ENCODE data around the gene CTXN3. TPM values are rescaled to one million over a fixed set of nuclear protein-coding genes. Genes with fewer than 3 reads are reported as not detected.

The CTXN3 gene
- total RNA-seq, 5 donors from 2014 or later (not counting 1 experiment from before 2014, with no cell fraction given): not detected

DNA sequence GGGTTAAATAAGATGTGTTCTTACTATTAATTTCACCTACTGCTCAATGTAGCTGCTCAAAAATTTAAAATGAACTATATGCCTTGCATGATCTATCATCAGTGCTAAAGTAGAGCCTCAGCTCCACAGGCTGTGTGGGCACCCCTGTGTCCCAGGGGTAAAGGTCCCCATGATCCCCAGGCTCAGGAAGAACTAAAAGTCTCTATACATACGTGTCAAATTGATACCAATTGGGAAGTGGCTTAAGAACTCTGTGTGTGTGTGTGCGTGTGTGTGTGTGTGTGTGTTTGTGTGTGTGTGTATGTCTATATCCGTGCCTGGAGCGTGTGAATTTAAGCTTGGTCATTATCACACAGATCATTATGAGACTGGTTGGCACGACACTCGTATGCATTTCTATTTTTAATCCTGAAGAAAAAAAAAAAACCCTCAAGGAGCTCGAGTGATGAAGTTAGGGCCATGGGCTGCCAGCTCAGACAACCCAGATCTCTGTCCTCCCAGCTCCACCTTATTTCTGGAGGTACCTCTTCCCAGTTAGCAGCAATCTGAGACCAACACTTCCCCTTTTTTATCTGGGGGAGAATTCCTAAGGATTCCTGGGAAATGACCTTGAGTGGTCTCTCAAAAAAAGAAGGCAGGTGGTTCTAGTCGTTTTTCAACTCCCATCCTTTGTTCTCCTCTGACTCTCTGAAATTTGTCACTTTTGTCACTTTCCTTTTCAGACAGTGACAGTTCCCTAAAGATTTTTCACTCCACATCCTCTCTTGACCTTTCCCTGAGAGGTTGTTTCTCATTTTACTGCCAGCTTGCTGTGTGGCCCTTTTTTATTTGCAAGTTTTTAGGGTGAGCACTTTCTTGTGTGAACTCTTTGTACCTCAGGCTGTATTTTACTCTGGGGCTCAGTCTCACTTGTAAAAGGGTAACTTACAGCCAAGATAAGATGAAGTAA, 45.7 kb upstream of the CTXN3 start:
- Mint-ChIP-seq H3K4me3 (no peak overlapping the region), H3K9me3 (no peaks in the 10 kb centered on the region), H3K27me3 (peaks cover 8 to 9% of the 10 kb centered on the region in 2 donors), H3K36me3 (no peaks in the 10 kb centered on the region), H3K4me1 (peaks cover 0 to 5% (median 2%) of the 10 kb centered on the region in 3 donors), H3K27ac (no peak overlapping the region)
- no peaks in the 10 kb centered on the region for H3K36me3 ChIP-seq (ENCODE audit: control insufficient read depth in 2 of 2, extremely low read depth in 1 of 2, insufficient read depth in 1 of 2, low read length in 1 of 2)
- POLR2A ChIA-PET: no interaction called here
- no peak overlapping the region for H3K4me3 ChIP-seq (ENCODE audit: control insufficient read depth in 1 of 2, extremely low read depth in 1 of 2, low read length in 1 of 2)
- CTCF ChIA-PET: interaction anchor here in 1 of 2 donors (0.6 kb wide), 1 partner anchor 170 kb away, joined by 3 read pairs; no protein-coding TSS in a partner anchor
- H3K9me3 ChIP-seq: no peaks in the 10 kb centered on the region
- peaks cover 0 to 2% of the 10 kb centered on the region in 2 experiments for H3K27me3 ChIP-seq (replicated peaks in 1 of 2; ENCODE audit: control insufficient read depth in 2 of 2, extremely low read depth in 1 of 2, insufficient read depth in 2 of 2, low read length in 1 of 2)
- WGBS (ENCODE audit: insufficient coverage): 17% methylated on average over 3 of the region's 8 CpGs
- H3K27ac ChIP-seq (ENCODE audit: low read length): no peak overlapping the region
- no peaks in the 10 kb centered on the region for H3K4me1 ChIP-seq (ENCODE audit: control insufficient read depth in 1 of 2, extremely low read depth in 1 of 2, insufficient read depth in 2 of 2, low read length in 2 of 2)
- no peak for ATAC-seq (replicated peaks in 1 of 4)
- no peak for DNase-seq

DNA sequence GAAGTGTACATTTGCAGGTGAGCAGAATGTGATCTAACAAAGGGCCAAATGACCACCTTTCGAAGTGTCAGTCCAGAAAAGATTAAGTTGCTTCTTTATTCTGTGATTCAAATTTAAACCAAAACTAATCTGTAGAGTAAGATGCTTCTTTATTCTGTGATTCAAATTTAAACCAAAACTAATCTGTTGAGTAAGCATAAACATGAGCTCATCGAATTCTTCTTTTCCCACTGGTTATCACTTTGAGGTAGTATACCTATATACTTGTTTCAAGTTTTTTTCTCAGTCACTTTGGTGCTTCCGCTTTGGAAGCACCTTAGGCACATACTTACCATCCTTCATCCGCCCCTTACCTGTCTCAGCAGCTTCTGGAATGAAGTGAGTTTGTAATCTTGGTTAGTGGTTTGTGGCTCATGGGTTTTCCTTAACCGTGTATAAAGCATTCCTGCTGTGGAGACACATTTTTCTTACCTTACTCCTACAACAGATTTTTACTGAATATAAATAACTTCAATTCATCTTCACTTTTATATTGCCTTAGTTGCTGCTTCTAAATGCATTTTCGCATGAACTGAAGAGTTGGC, 40.7 kb upstream of the CTXN3 start:
- POLR2A ChIA-PET: no interaction called here
- peaks cover 0 to 5% (median 2%) of the 10 kb centered on the region in 3 donors for H3K4me1 Mint-ChIP-seq
- no peaks in the 10 kb centered on the region for H3K36me3 ChIP-seq (ENCODE audit: control insufficient read depth in 2 of 2, extremely low read depth in 1 of 2, insufficient read depth in 1 of 2, low read length in 1 of 2)
- H3K4me3 Mint-ChIP-seq: no peak overlapping the region
- no peaks in the 10 kb centered on the region for H3K27me3 ChIP-seq (replicated peaks in 1 of 2; ENCODE audit: control insufficient read depth in 2 of 2, extremely low read depth in 1 of 2, insufficient read depth in 2 of 2, low read length in 1 of 2)
- ATAC-seq (replicated peaks in 1 of 4) (no peak), DNase-seq (no peak)
- H3K4me3 ChIP-seq (ENCODE audit: control insufficient read depth in 1 of 2, extremely low read depth in 1 of 2, low read length in 1 of 2): no peak overlapping the region
- peaks cover 0 to 3% (median 0%) of the 10 kb centered on the region in 3 donors for H3K9me3 Mint-ChIP-seq
- CTCF ChIA-PET: no interaction called here
- H3K36me3 Mint-ChIP-seq: no peaks in the 10 kb centered on the region
- H3K27ac Mint-ChIP-seq: no peak overlapping the region
- 80% methylated on average over 1 of the region's 6 CpGs for whole genome bisulfite sequencing (ENCODE audit: insufficient coverage)
- H3K27ac ChIP-seq (ENCODE audit: low read length): no peak overlapping the region
- H3K27me3 Mint-ChIP-seq: peaks cover 3% of the 10 kb centered on the region in 2 donors
- no peaks in the 10 kb centered on the region for H3K4me1 ChIP-seq (ENCODE audit: control insufficient read depth in 1 of 2, extremely low read depth in 1 of 2, insufficient read depth in 2 of 2, low read length in 2 of 2)
- no peaks in the 10 kb centered on the region for H3K9me3 ChIP-seq

GRCh38 chr5:127609011-127609410, 39.9 kb upstream of the CTXN3 start:
- Mint-ChIP-seq H3K4me3 (no peak overlapping the region), H3K27me3 (peaks cover 0 to 4% of the 10 kb centered on the region in 2 donors), H3K36me3 (no peaks in the 10 kb centered on the region), H3K4me1 (no peaks in the 10 kb centered on the region), H3K9me3 (peaks cover 0 to 3% (median 0%) of the 10 kb centered on the region in 3 donors), H3K27ac (no peak overlapping the region)
- H3K4me1 ChIP-seq (ENCODE audit: control insufficient read depth in 1 of 2, extremely low read depth in 1 of 2, insufficient read depth in 2 of 2, low read length in 2 of 2): no peaks in the 10 kb centered on the region
- no peaks in the 10 kb centered on the region for H3K27me3 ChIP-seq (replicated peaks in 1 of 2; ENCODE audit: control insufficient read depth in 2 of 2, extremely low read depth in 1 of 2, insufficient read depth in 2 of 2, low read length in 1 of 2)
- H3K27ac ChIP-seq (ENCODE audit: low read length): no peak overlapping the region
- H3K9me3 ChIP-seq: no peaks in the 10 kb centered on the region
- ATAC-seq (replicated peaks in 1 of 4) (no peak), DNase-seq (no peak)
- ChIA-PET CTCF (no interaction called here), POLR2A (no interaction called here)
- no peaks in the 10 kb centered on the region for H3K36me3 ChIP-seq (ENCODE audit: control insufficient read depth in 2 of 2, extremely low read depth in 1 of 2, insufficient read depth in 1 of 2, low read length in 1 of 2)
- no peak overlapping the region for H3K4me3 ChIP-seq (ENCODE audit: control insufficient read depth in 1 of 2, extremely low read depth in 1 of 2, low read length in 1 of 2)
- 60% methylated on average over 1 of the region's 2 CpGs for WGBS (ENCODE audit: insufficient coverage)

- Histone ChIP-seq H3K27me3 (replicated peaks in 1 of 2; ENCODE audit: control insufficient read depth in 2 of 2, extremely low read depth in 1 of 2, insufficient read depth in 2 of 2, low read length in 1 of 2) (no peaks in the 10 kb centered on the region), H3K27ac (ENCODE audit: low read length) (no peak overlapping the region), H3K36me3 (ENCODE audit: control insufficient read depth in 2 of 2, extremely low read depth in 1 of 2, insufficient read depth in 1 of 2, low read length in 1 of 2) (no peaks in the 10 kb centered on the region), H3K4me3 (ENCODE audit: control insufficient read depth in 1 of 2, extremely low read depth in 1 of 2, low read length in 1 of 2) (no peak overlapping the region), H3K4me1 (ENCODE audit: control insufficient read depth in 1 of 2, extremely low read depth in 1 of 2, insufficient read depth in 2 of 2, low read length in 2 of 2) (no peaks in the 10 kb centered on the region), H3K9me3 (no peaks in the 10 kb centered on the region)
- Mint-ChIP-seq H3K9me3 (peaks cover 0 to 3% (median 0%) of the 10 kb centered on the region in 3 donors), H3K36me3 (no peaks in the 10 kb centered on the region), H3K27me3 (peaks cover 0 to 7% of the 10 kb centered on the region in 2 donors), H3K4me3 (no peak overlapping the region), H3K27ac (no peak overlapping the region), H3K4me1 (no peaks in the 10 kb centered on the region)
- CTCF ChIA-PET: no interaction called here
- POLR2A ChIA-PET: interaction anchor here in 1 of 2 donors (0.6 kb wide), 1 partner anchor 11 kb away, joined by 13 read pairs; no protein-coding TSS in a partner anchor
- no CpG with 5 or more reads among the region's 2 CpGs for whole genome bisulfite sequencing (ENCODE audit: insufficient coverage)
- ATAC-seq (replicated peaks in 1 of 4) (no peak), DNase-seq (no peak)
Observed at GRCh38 chr5:127609957-127610356, 38.9 kb upstream of the CTXN3 start.

GRCh38 chr5:127612441-127613141, 36.3 kb upstream of the CTXN3 start:
- POLR2A ChIA-PET: no interaction called here
- no peaks in the 10 kb centered on the region for H3K36me3 ChIP-seq (ENCODE audit: control insufficient read depth in 2 of 2, extremely low read depth in 1 of 2, insufficient read depth in 1 of 2, low read length in 1 of 2)
- CTCF ChIA-PET: no interaction called here
- no peak for ATAC-seq (replicated peaks in 1 of 4)
- no peaks in the 10 kb centered on the region for H3K9me3 ChIP-seq
- H3K36me3 Mint-ChIP-seq: no peaks in the 10 kb centered on the region
- no peaks in the 10 kb centered on the region for H3K4me1 Mint-ChIP-seq
- 87% methylated on average over 3 of the region's 4 CpGs for WGBS (ENCODE audit: insufficient coverage)
- no peaks in the 10 kb centered on the region for H3K4me1 ChIP-seq (ENCODE audit: control insufficient read depth in 1 of 2, extremely low read depth in 1 of 2, insufficient read depth in 2 of 2, low read length in 2 of 2)
- H3K27me3 ChIP-seq (replicated peaks in 1 of 2; ENCODE audit: control insufficient read depth in 2 of 2, extremely low read depth in 1 of 2, insufficient read depth in 2 of 2, low read length in 1 of 2): no peaks in the 10 kb centered on the region
- no peak for DNase-seq
- H3K4me3 ChIP-seq (ENCODE audit: control insufficient read depth in 1 of 2, extremely low read depth in 1 of 2, low read length in 1 of 2): no peak overlapping the region
- peaks cover 0 to 3% (median 0%) of the 10 kb centered on the region in 3 donors for H3K9me3 Mint-ChIP-seq
- H3K27ac Mint-ChIP-seq: no peak overlapping the region
- H3K4me3 Mint-ChIP-seq: no peak overlapping the region
- H3K27me3 Mint-ChIP-seq: peaks cover 2 to 4% of the 10 kb centered on the region in 2 donors
- H3K27ac ChIP-seq (ENCODE audit: low read length): no peak overlapping the region

- H3K4me3 ChIP-seq (ENCODE audit: control insufficient read depth in 1 of 2, extremely low read depth in 1 of 2, low read length in 1 of 2): no peak overlapping the region
- H3K27ac ChIP-seq (ENCODE audit: low read length): no peak overlapping the region
- WGBS (ENCODE audit: insufficient coverage): no CpG with 5 or more reads among the region's 2 CpGs
- Mint-ChIP-seq H3K36me3 (no peaks in the 10 kb centered on the region), H3K27me3 (peaks cover 2 to 5% of the 10 kb centered on the region in 2 donors), H3K4me1 (no peaks in the 10 kb centered on the region), H3K9me3 (peaks cover 0 to 3% (median 0%) of the 10 kb centered on the region in 3 donors), H3K27ac (no peak overlapping the region), H3K4me3 (no peak overlapping the region)
- H3K9me3 ChIP-seq: no peaks in the 10 kb centered on the region
- ATAC-seq (replicated peaks in 1 of 4) (no peak), DNase-seq (no peak)
- ChIA-PET POLR2A (no interaction called here), CTCF (no interaction called here)
- no peaks in the 10 kb centered on the region for H3K4me1 ChIP-seq (ENCODE audit: control insufficient read depth in 1 of 2, extremely low read depth in 1 of 2, insufficient read depth in 2 of 2, low read length in 2 of 2)
- H3K27me3 ChIP-seq (replicated peaks in 1 of 2; ENCODE audit: control insufficient read depth in 2 of 2, extremely low read depth in 1 of 2, insufficient read depth in 2 of 2, low read length in 1 of 2): no peaks in the 10 kb centered on the region
- no peaks in the 10 kb centered on the region for H3K36me3 ChIP-seq (ENCODE audit: control insufficient read depth in 2 of 2, extremely low read depth in 1 of 2, insufficient read depth in 1 of 2, low read length in 1 of 2)
Observed at GRCh38 chr5:127615916-127616315, 33.0 kb upstream of the CTXN3 start.
